K562 (cell line): ENCODE measurements around the gene MCM3. TPM values are rescaled to one million over a fixed set of nuclear protein-coding genes. Genes with fewer than 3 reads are reported as not detected.

Source experiments
- ATF7 ChIP-seq: fragments of 450-650 bp; IDR thresholded peaks from 2 replicates; pipeline ENCODE4 v1.7.1; 2014; ENCODE audit warnings: mild to moderate bottlenecking, moderate library complexity
- BRCA1 ChIP-seq, 2 experiments: fragments of 450-650 bp in 1 of 2; sonication (generic) in 1 of 2; formaldehyde crosslinking in 1 of 2; IDR thresholded peaks; 2 replicates each; pipeline versions ENCODE4 v1.5.0 to v1.6.1; 2017 to 2020; ENCODE audit warnings: mild to moderate bottlenecking in 1 of 2, missing genetic modification reagents in 1 of 2
- CLOCK ChIP-seq: fragments of 250-450 bp; sonication (Bioruptor Pico); IDR thresholded peaks from 2 replicates; pipeline ENCODE4 v1.4.0; 2020; ENCODE audit warnings: mild to moderate bottlenecking, moderate library complexity, borderline replicate concordance
- ERF ChIP-seq: fragments of 450-650 bp; formaldehyde crosslinking; IDR thresholded peaks from 2 replicates; pipeline ENCODE4 v1.4.0; 2020; ENCODE audit warnings: mild to moderate bottlenecking, mixed read lengths
- HNRNPH1 ChIP-seq: fragments of 200-400 bp; formaldehyde crosslinking; optimal IDR thresholded peaks from 2 replicates; pipeline ENCODE3; 2017; ENCODE audit warnings: low read depth, mild to moderate bottlenecking, low read length, moderate library complexity
- NEUROD1 ChIP-seq: fragments of 150-350 bp; IDR thresholded peaks from 2 replicates; pipeline ENCODE4 v1.6.1; 2014; ENCODE audit warnings: borderline replicate concordance, low read length, low read depth; ENCODE audit not compliant: partially characterized antibody
- PHF21A ChIP-seq: fragments of 450-650 bp; IDR thresholded peaks from 2 replicates; pipeline ENCODE4 v1.6.1; 2017; ENCODE audit warnings: low read depth, borderline replicate concordance
- POLR2AphosphoS5 ChIP-seq: IDR thresholded peaks from 2 replicates; pipeline ENCODE4 v1.6.1; 2011; ENCODE audit warnings: mild to moderate bottlenecking, low read depth, low read length, moderate library complexity; ENCODE audit not compliant: control insufficient read depth, insufficient read depth
- RUNX1 ChIP-seq: sonication (generic); IDR thresholded peaks from 2 replicates; pipeline ENCODE4 v1.6.1; 2016; ENCODE audit warnings: antibody characterized with exemption, low read depth
- SRSF7 ChIP-seq: fragments of 200-400 bp; formaldehyde crosslinking; optimal IDR thresholded peaks from 2 replicates; pipeline ENCODE3; 2017; ENCODE audit warnings: mild to moderate bottlenecking, low read depth, low read length
- TBL1XR1 ChIP-seq, 2 experiments: IDR thresholded peaks; 2 replicates each; pipeline ENCODE4 v1.6.1; 2012; ENCODE audit warnings: improper control_type of control experiment in 2 of 2, low read length in 2 of 2, mild to moderate bottlenecking in 1 of 2
- THAP12 ChIP-seq: fragments of 250-450 bp; sonication (Bioruptor Pico); IDR thresholded peaks from 2 replicates; pipeline ENCODE4 v1.9.0; 2021; ENCODE audit warnings: mild to moderate bottlenecking, inconsistent platforms
- ZNF197 ChIP-seq: fragments of 200-800 bp; sonication (Bioruptor generic); IDR thresholded peaks from 2 replicates; pipeline ENCODE4 v1.6.1; 2016; ENCODE audit warnings: low read depth, missing genetic modification characterization, missing compliant biosample characterization
- ZNF282 ChIP-seq: sonication (generic); formaldehyde crosslinking; IDR thresholded peaks from 2 replicates; pipeline ENCODE4 v1.8.1; 2023; ENCODE audit warnings: missing genetic modification reagents
- polyA plus RNA-seq, 8 experiments: library from polyadenylated mRNA; depleted of rRNA in 4 of 8; stranded (reverse) in 5 of 8; unstranded in 3 of 8; fragments of >200 nt; fragmentation: Nextera tagmentation in 2 of 8; fragmentation: Illumina TruSeq in 1 of 8; extraction: Ambion mirVana in 2 of 8; extraction: Trizol in 1 of 8; gene quantifications; 2 replicates each; pipeline versions ENCODE4 v1.2.1 to v1.2.3, GENCODE V29; 2011 to 2014; ENCODE audit warnings: inconsistent platforms in 1 of 8, missing spikeins in 1 of 8
- total RNA-seq, 7 experiments: library from RNA; depleted of rRNA in 6 of 7; stranded (reverse); fragments of >200 nt in 6 of 7; fragmentation: Illumina TruSeq in 2 of 7; extraction: Trizol in 2 of 7; gene quantifications; 2 replicates each; pipeline versions ENCODE4 v1.2.1 to v1.2.3, GENCODE V29; 2011 to 2021; ENCODE audit warnings: low replicate concordance in 1 of 7
- TF ChIP-seq, protein P1 (sequence below): fragments of 450-650 bp; IDR thresholded peaks from 2 replicates; pipeline ENCODE4 v1.7.1; 2018; ENCODE audit warnings: mild to moderate bottlenecking, low read depth; ENCODE audit not compliant: partially characterized antibody
- TF ChIP-seq, protein P2 (sequence below): fragments of 250-450 bp; sonication (Bioruptor Pico); IDR thresholded peaks from 2 replicates; pipeline ENCODE4 v1.6.1; 2021; ENCODE audit warnings: mild to moderate bottlenecking
- TF ChIP-seq, protein P3 (sequence below): fragments of 250-450 bp; sonication (Bioruptor Pico); IDR thresholded peaks from 2 replicates; pipeline ENCODE4 v1.5.0; 2021

The MCM3 gene
- total and polyA plus RNA-seq, 9 of the 15 experiments (the other 6 are each of a cell fraction or from before 2014, with no cell fraction given) = 76.1 to 270 (median 250) TPM

GRCh38 chr6:52284460-52285176, at the start of gene MCM3 (continued):
- TF ChIP-seq, protein P1, sequence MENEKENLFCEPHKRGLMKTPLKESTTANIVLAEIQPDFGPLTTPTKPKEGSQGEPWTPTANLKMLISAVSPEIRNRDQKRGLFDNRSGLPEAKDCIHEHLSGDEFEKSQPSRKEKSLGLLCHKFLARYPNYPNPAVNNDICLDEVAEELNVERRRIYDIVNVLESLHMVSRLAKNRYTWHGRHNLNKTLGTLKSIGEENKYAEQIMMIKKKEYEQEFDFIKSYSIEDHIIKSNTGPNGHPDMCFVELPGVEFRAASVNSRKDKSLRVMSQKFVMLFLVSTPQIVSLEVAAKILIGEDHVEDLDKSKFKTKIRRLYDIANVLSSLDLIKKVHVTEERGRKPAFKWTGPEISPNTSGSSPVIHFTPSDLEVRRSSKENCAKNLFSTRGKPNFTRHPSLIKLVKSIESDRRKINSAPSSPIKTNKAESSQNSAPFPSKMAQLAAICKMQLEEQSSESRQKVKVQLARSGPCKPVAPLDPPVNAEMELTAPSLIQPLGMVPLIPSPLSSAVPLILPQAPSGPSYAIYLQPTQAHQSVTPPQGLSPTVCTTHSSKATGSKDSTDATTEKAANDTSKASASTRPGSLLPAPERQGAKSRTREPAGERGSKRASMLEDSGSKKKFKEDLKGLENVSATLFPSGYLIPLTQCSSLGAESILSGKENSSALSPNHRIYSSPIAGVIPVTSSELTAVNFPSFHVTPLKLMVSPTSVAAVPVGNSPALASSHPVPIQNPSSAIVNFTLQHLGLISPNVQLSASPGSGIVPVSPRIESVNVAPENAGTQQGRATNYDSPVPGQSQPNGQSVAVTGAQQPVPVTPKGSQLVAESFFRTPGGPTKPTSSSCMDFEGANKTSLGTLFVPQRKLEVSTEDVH = peak; percentile 100
- TF ChIP-seq, protein P2, sequence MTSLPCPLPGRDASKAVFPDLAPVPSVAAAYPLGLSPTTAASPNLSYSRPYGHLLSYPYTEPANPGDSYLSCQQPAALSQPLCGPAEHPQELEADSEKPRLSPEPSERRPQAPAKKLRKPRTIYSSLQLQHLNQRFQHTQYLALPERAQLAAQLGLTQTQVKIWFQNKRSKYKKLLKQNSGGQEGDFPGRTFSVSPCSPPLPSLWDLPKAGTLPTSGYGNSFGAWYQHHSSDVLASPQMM (CRISPR knock-in tag) = no peak
- no peak for TF ChIP-seq CLOCK
- TF ChIP-seq PHF21A = no peak
- TF ChIP-seq ATF7 = peak; percentile 84
- no peak for TF ChIP-seq BRCA1 (IDR thresholded peaks at IDR 0.05)
- no peak for TF ChIP-seq BRCA1 (CRISPR knock-in tag; IDR thresholded peaks at IDR 0.05)
- TF ChIP-seq ZNF282 (CRISPR knock-in tag) = no peak
- TF ChIP-seq NEUROD1 = peak; percentile 85
- peak in 1 of 2 experiments; percentile 65; a peak in 1 of 4 replicates for TF ChIP-seq TBL1XR1 (IDR thresholded peaks at IDR 0.05; ENCODE audit: low read length in 2 of 2)
- no peak for TF ChIP-seq ZNF197
- no peak for TF ChIP-seq SRSF7
- TF ChIP-seq THAP12 (CRISPR knock-in tag) = peak; percentile 55; the same call in 1 of the 2 replicates
- no peak for TF ChIP-seq RUNX1
- peak; percentile 90 for TF ChIP-seq POLR2AphosphoS5
- no peak for TF ChIP-seq ERF (CRISPR knock-in tag)
- TF ChIP-seq, protein P3, sequence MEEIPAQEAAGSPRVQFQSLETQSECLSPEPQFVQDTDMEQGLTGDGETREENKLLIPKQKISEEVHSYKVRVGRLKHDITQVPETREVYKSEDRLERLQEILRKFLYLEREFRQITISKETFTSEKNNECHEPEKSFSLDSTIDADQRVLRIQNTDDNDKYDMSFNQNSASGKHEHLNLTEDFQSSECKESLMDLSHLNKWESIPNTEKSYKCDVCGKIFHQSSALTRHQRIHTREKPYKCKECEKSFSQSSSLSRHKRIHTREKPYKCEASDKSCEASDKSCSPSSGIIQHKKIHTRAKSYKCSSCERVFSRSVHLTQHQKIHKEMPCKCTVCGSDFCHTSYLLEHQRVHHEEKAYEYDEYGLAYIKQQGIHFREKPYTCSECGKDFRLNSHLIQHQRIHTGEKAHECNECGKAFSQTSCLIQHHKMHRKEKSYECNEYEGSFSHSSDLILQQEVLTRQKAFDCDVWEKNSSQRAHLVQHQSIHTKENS (CRISPR knock-in tag) = no peak
- TF ChIP-seq HNRNPH1 = no peak
